ENCODE measurements around the gene AMPH.
"Not testable (repeated sequence)": the region's sequence is repeated elsewhere in the genome, so short reads cannot be mapped to it uniquely, and the experiment has no call there.

The AMPH gene

GRCh38 chr7:38585572-38586354 is 45.4 kb downstream of the AMPH start:
- DNase-seq (no peak), ATAC-seq (replicated peaks) (no peak)
- no peaks in the 10 kb centered on the region for H3K4me1 Mint-ChIP-seq (ENCODE audit: low read depth in 2 of 2)
- peaks cover 27 to 36% of the 10 kb centered on the region in 2 donors for H3K27me3 Mint-ChIP-seq
- no peak overlapping the region for H3K27ac Mint-ChIP-seq
- no peak overlapping the region for H3K4me3 Mint-ChIP-seq
- H3K36me3 Mint-ChIP-seq (ENCODE audit: insufficient read depth), result no peaks in the 10 kb centered on the region
- no peaks in the 10 kb centered on the region for H3K9me3 Mint-ChIP-seq

- Mint-ChIP-seq H3K4me3 (no peak overlapping the region), H3K27ac (no peak overlapping the region)
- ATAC-seq (replicated peaks), result no peak
These were observed 46.5 kb downstream of the AMPH start for GRCh38 chr7:38584443-38585210.

GRCh38 chr7:38580485-38580884 is 50.7 kb downstream of the AMPH start:
- DNase-seq (no peak), ATAC-seq (replicated peaks) (no peak)
- no peaks in the 10 kb centered on the region for H3K4me1 Mint-ChIP-seq (ENCODE audit: low read depth in 2 of 2)
- H3K9me3 Mint-ChIP-seq, result no peaks in the 10 kb centered on the region
- peaks cover 25 to 42% of the 10 kb centered on the region in 2 donors for H3K27me3 Mint-ChIP-seq
- no peak overlapping the region for H3K4me3 Mint-ChIP-seq
- H3K36me3 Mint-ChIP-seq (ENCODE audit: insufficient read depth), result no peaks in the 10 kb centered on the region
- no peak overlapping the region for H3K27ac Mint-ChIP-seq

More at GRCh38 chr7:38584443-38585210, 46.5 kb downstream of the AMPH start:
- DNase-seq, result no peak
- Mint-ChIP-seq H3K36me3 (ENCODE audit: insufficient read depth) (no peaks in the 10 kb centered on the region), H3K27me3 (peaks cover 26 to 28% of the 10 kb centered on the region in 2 donors), H3K9me3 (no peaks in the 10 kb centered on the region), H3K4me1 (ENCODE audit: low read depth in 2 of 2) (no peaks in the 10 kb centered on the region)

GRCh38 chr7:38574086-38574485 is 57.1 kb downstream of the AMPH start:
- DNase-seq, result no peak
- H3K4me3 Mint-ChIP-seq, result no peak overlapping the region
- no peak overlapping the region for H3K27ac Mint-ChIP-seq
- peaks cover 13 to 22% of the 10 kb centered on the region in 2 donors for H3K27me3 Mint-ChIP-seq
- no peaks in the 10 kb centered on the region for H3K36me3 Mint-ChIP-seq (ENCODE audit: insufficient read depth)
- H3K9me3 Mint-ChIP-seq, result no peaks in the 10 kb centered on the region
- no peaks in the 10 kb centered on the region for H3K4me1 Mint-ChIP-seq (ENCODE audit: low read depth in 2 of 2)
- no peak for ATAC-seq (replicated peaks)

GRCh38 chr7:38571620-38572019 is 59.6 kb downstream of the AMPH start:
- H3K4me3 Mint-ChIP-seq, H3K9me3 Mint-ChIP-seq: not testable (repeated sequence)
- H3K27me3 Mint-ChIP-seq, result peaks cover 0 to 11% of the 10 kb centered on the region in 2 donors

GRCh38 chr7:38568497-38568896 is 62.7 kb downstream of the AMPH start:
- no peak for ATAC-seq (replicated peaks)
- no peaks in the 10 kb centered on the region for H3K4me1 Mint-ChIP-seq (ENCODE audit: low read depth in 2 of 2)

More at GRCh38 chr7:38571620-38572019, 59.6 kb downstream of the AMPH start:
- H3K36me3 Mint-ChIP-seq (ENCODE audit: insufficient read depth); DNase-seq; H3K27ac Mint-ChIP-seq; H3K4me1 Mint-ChIP-seq (ENCODE audit: low read depth in 2 of 2); ATAC-seq (replicated peaks): not testable (repeated sequence)

GRCh38 chr7:38565289-38565688 is 65.9 kb downstream of the AMPH start:
- no peak overlapping the region for H3K4me3 Mint-ChIP-seq
- no peak for ATAC-seq (replicated peaks)
- no peak overlapping the region for H3K27ac Mint-ChIP-seq
- H3K36me3 Mint-ChIP-seq (ENCODE audit: insufficient read depth), result no peaks in the 10 kb centered on the region
- H3K9me3 Mint-ChIP-seq, result no peaks in the 10 kb centered on the region
- peaks cover 16 to 29% of the 10 kb centered on the region in 2 donors for H3K27me3 Mint-ChIP-seq
- DNase-seq, result no peak
- H3K4me1 Mint-ChIP-seq (ENCODE audit: low read depth in 2 of 2), result no peaks in the 10 kb centered on the region

More at GRCh38 chr7:38568497-38568896, 62.7 kb downstream of the AMPH start:
- no peak for DNase-seq
- H3K27me3 Mint-ChIP-seq, result peaks cover 0 to 22% of the 10 kb centered on the region in 2 donors
- H3K27ac Mint-ChIP-seq, result no peak overlapping the region
- no peaks in the 10 kb centered on the region for H3K9me3 Mint-ChIP-seq
- no peaks in the 10 kb centered on the region for H3K36me3 Mint-ChIP-seq (ENCODE audit: insufficient read depth)
- no peak overlapping the region for H3K4me3 Mint-ChIP-seq

- Mint-ChIP-seq H3K4me1 (ENCODE audit: low read depth in 2 of 2) (no peaks in the 10 kb centered on the region), H3K27ac (no peak overlapping the region), H3K27me3 (peaks cover 16 to 29% of the 10 kb centered on the region in 2 donors), H3K4me3 (no peak overlapping the region), H3K9me3 (no peaks in the 10 kb centered on the region), H3K36me3 (ENCODE audit: insufficient read depth) (no peaks in the 10 kb centered on the region)
- DNase-seq, result no peak
- ATAC-seq (replicated peaks), result no peak
These were observed 67.4 kb downstream of the AMPH start for GRCh38 chr7:38563741-38564140.

GRCh38 chr7:38561166-38561565 is 70.0 kb downstream of the AMPH start:
- peaks cover 27 to 50% of the 10 kb centered on the region in 2 donors for H3K27me3 Mint-ChIP-seq
- DNase-seq, result no peak
- H3K36me3 Mint-ChIP-seq (ENCODE audit: insufficient read depth), result no peaks in the 10 kb centered on the region
- no peak overlapping the region for H3K4me3 Mint-ChIP-seq
- no peak overlapping the region for H3K27ac Mint-ChIP-seq
- no peaks in the 10 kb centered on the region for H3K9me3 Mint-ChIP-seq
- H3K4me1 Mint-ChIP-seq (ENCODE audit: low read depth in 2 of 2), result no peaks in the 10 kb centered on the region
- no peak for ATAC-seq (replicated peaks)

- Mint-ChIP-seq H3K36me3 (ENCODE audit: insufficient read depth) (no peaks in the 10 kb centered on the region), H3K4me3 (no peak overlapping the region), H3K27me3 (peaks cover 27 to 47% of the 10 kb centered on the region in 2 donors), H3K27ac (no peak overlapping the region), H3K9me3 (no peaks in the 10 kb centered on the region), H3K4me1 (ENCODE audit: low read depth in 2 of 2) (no peaks in the 10 kb centered on the region)
- DNase-seq (no peak), ATAC-seq (replicated peaks) (no peak)
These were observed 72.3 kb downstream of the AMPH start for GRCh38 chr7:38558761-38559345.

- Mint-ChIP-seq H3K36me3 (ENCODE audit: insufficient read depth) (no peaks in the 10 kb centered on the region), H3K27me3 (peaks cover 30 to 42% of the 10 kb centered on the region in 2 donors), H3K27ac (no peak overlapping the region), H3K9me3 (no peaks in the 10 kb centered on the region), H3K4me1 (ENCODE audit: low read depth in 2 of 2) (peaks cover 0 to 4% of the 10 kb centered on the region in 2 donors), H3K4me3 (no peak overlapping the region)
- DNase-seq (no peak), ATAC-seq (replicated peaks) (no peak)
These were observed 76.6 kb downstream of the AMPH start for GRCh38 chr7:38554586-38554985.

GRCh38 chr7:38550836-38551235 is 80.3 kb downstream of the AMPH start:
- DNase-seq, result no peak
- peaks cover 0 to 4% of the 10 kb centered on the region in 2 donors for H3K4me1 Mint-ChIP-seq (ENCODE audit: low read depth in 2 of 2)
- no peak overlapping the region for H3K27ac Mint-ChIP-seq
- ATAC-seq (replicated peaks), result no peak
- no peaks in the 10 kb centered on the region for H3K36me3 Mint-ChIP-seq (ENCODE audit: insufficient read depth)
- peaks cover 33 to 45% of the 10 kb centered on the region in 2 donors for H3K27me3 Mint-ChIP-seq
- no peak overlapping the region for H3K4me3 Mint-ChIP-seq
- no peaks in the 10 kb centered on the region for H3K9me3 Mint-ChIP-seq

GRCh38 chr7:38548605-38549004 is 82.6 kb downstream of the AMPH start:
- H3K27ac Mint-ChIP-seq, result no peak overlapping the region
- no peak for ATAC-seq (replicated peaks)
- H3K4me1 Mint-ChIP-seq (ENCODE audit: low read depth in 2 of 2), result peaks cover 3 to 15% of the 10 kb centered on the region in 2 donors
- H3K36me3 Mint-ChIP-seq (ENCODE audit: insufficient read depth), result no peaks in the 10 kb centered on the region
- peaks cover 33 to 37% of the 10 kb centered on the region in 2 donors for H3K27me3 Mint-ChIP-seq
- no peak overlapping the region for H3K4me3 Mint-ChIP-seq
- H3K9me3 Mint-ChIP-seq, result no peaks in the 10 kb centered on the region
- DNase-seq, result no peak

Data from effector memory CD8-positive, alpha-beta T cell (primary cell).